Astrocyte (in vitro differentiated cells and primary cell): ENCODE measurements around the gene CDX1. TPM values are rescaled to one million over a fixed set of nuclear protein-coding genes. Genes with fewer than 3 reads are reported as not detected.
"Not testable (repeated sequence)": the region's sequence is repeated elsewhere in the genome, so short reads cannot be mapped to it uniquely, and the experiment has no call there.

Experiments
- DNase-seq: peaks from one replicate; pipeline ENCODE4 v3.0.0-alpha.2; 2010; ENCODE audit warnings: low read depth
- FAIRE-seq: peaks from 2 replicates; lab custom pipeline; 2011; peaks lifted over from hg19 to GRCh38; lab: Jason Lieb, UNC
- H2AFZ ChIP-seq: 2 replicates; pipeline ENCODE4 v1.6.0; 2012; ENCODE audit warnings: low read depth, low read length, inconsistent platforms
- H3K27ac ChIP-seq: 2 replicates; pipeline ENCODE4 v1.5.1; 2011; ENCODE audit warnings: low read depth, low read length, inconsistent platforms
- H3K27me3 ChIP-seq: 2 replicates; pipeline ENCODE4 v1.6.0; 2011; ENCODE audit warnings: low read length, inconsistent platforms; ENCODE audit not compliant: insufficient read depth
- H3K36me3 ChIP-seq: 2 replicates; pipeline ENCODE4 v1.5.1; 2011; ENCODE audit warnings: low read length, inconsistent platforms; ENCODE audit not compliant: insufficient read depth
- H3K4me1 ChIP-seq: 2 replicates; pipeline ENCODE4 v1.5.1; 2011; ENCODE audit warnings: low read length, inconsistent platforms; ENCODE audit not compliant: insufficient read depth
- H3K4me2 ChIP-seq: 2 replicates; pipeline ENCODE4 v1.6.0; 2012; ENCODE audit warnings: low read length, inconsistent platforms
- H3K4me3 ChIP-seq: 2 replicates; pipeline ENCODE4 v1.5.1; 2011; ENCODE audit warnings: low read depth, mild to moderate bottlenecking, low read length, inconsistent platforms; ENCODE audit not compliant: insufficient read depth
- H3K79me2 ChIP-seq: 2 replicates; pipeline ENCODE4 v1.6.0; 2012; ENCODE audit warnings: mild to moderate bottlenecking, low read length, inconsistent platforms; ENCODE audit not compliant: insufficient read depth
- H3K9ac ChIP-seq: 2 replicates; pipeline ENCODE4 v1.6.0; 2012; ENCODE audit warnings: mild to moderate bottlenecking, low read length, inconsistent platforms
- H3K9me3 ChIP-seq: 2 replicates; pipeline ENCODE4 v1.5.1; 2012; ENCODE audit warnings: low read depth, mild to moderate bottlenecking, low read length, inconsistent platforms; ENCODE audit not compliant: insufficient read depth
- H4K20me1 ChIP-seq: 2 replicates; pipeline ENCODE4 v1.6.0; 2012; ENCODE audit warnings: low read length, inconsistent platforms; ENCODE audit not compliant: insufficient read depth
- H3K27ac Mint-ChIP-seq: one replicate; pipeline ENCODE4 v1.8.0; 2021; ENCODE audit warnings: mild to moderate bottlenecking, mixed read lengths; ENCODE audit not compliant: unreplicated experiment
- H3K27me3 Mint-ChIP-seq: one replicate; pipeline ENCODE4 v1.8.0; 2021; ENCODE audit warnings: low read depth, mixed read lengths; ENCODE audit not compliant: unreplicated experiment
- H3K36me3 Mint-ChIP-seq: one replicate; pipeline ENCODE4 v1.8.0; 2021; ENCODE audit warnings: low read depth, mixed read lengths; ENCODE audit not compliant: unreplicated experiment
- H3K4me1 Mint-ChIP-seq: one replicate; pipeline ENCODE4 v1.8.0; 2021; ENCODE audit warnings: low read depth, mixed read lengths; ENCODE audit not compliant: unreplicated experiment
- H3K4me3 Mint-ChIP-seq: one replicate; pipeline ENCODE4 v1.8.0; 2021; ENCODE audit warnings: mild to moderate bottlenecking, moderate library complexity, mixed read lengths; ENCODE audit not compliant: unreplicated experiment
- H3K9me3 Mint-ChIP-seq: one replicate; pipeline ENCODE4 v1.8.0; 2021; ENCODE audit warnings: mild to moderate bottlenecking, mixed read lengths; ENCODE audit not compliant: unreplicated experiment
- EZH2 ChIP-seq: IDR thresholded peaks from 2 replicates; pipeline ENCODE4 v1.6.1; 2012; ENCODE audit warnings: mild to moderate bottlenecking, low read length, inconsistent platforms; ENCODE audit not compliant: insufficient read depth
- total RNA-seq: library from RNA; stranded (reverse); gene quantifications from 2 replicates; pipeline ENCODE4 v1.2.1, GENCODE V29; 2021
- TF ChIP-seq, protein P1 (sequence below): IDR thresholded peaks from 2 replicates; pipeline ENCODE4 v1.5.1; 2011; ENCODE audit warnings: low read depth, mild to moderate bottlenecking, inconsistent platforms, low read length, moderate library complexity; ENCODE audit not compliant: insufficient read depth

Gene CDX1
- total RNA-seq, 1 donor from 2014 or later, result not detected

DNA sequence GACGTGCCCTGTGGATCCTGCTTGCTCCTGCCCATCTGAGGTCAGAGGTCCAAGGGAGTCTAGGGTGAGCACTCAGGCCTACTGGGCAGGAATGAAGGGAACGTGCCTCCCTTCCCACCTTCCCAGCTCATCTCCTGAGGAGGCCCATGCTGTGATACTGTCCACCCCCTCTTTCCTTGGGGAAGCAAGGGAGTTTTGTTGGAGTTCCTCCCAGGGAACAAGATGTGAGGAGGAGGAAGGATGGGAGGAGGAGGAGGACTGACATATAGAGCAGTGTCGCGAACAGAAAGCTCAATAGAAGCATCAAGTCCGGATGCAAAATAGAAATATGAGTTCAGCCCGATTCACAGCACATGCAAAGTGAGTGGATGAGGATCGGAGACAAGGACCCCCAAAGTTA, 64.3 kb downstream of the CDX1 start:
- Histone ChIP-seq H4K20me1 (no peaks in the 10 kb centered on the region), H3K4me1 (no peaks in the 10 kb centered on the region), H3K9me3 (no peaks in the 10 kb centered on the region), H3K27ac (no peak overlapping the region), H3K79me2 (no peaks in the 10 kb centered on the region), H3K36me3 (no peaks in the 10 kb centered on the region), H3K4me3 (no peak overlapping the region), H3K4me2 (no peak overlapping the region), H2AFZ (no peak overlapping the region), H3K27me3 (no peaks in the 10 kb centered on the region), H3K9ac (no peak overlapping the region)
- FAIRE-seq, result no peak
- H3K36me3 Mint-ChIP-seq, result no peaks in the 10 kb centered on the region
- peaks cover 35% of the 10 kb centered on the region for H3K27me3 Mint-ChIP-seq
- H3K4me3 Mint-ChIP-seq, result no peak overlapping the region
- DNase-seq, result no peak
- H3K27ac Mint-ChIP-seq, result no peak overlapping the region
- H3K4me1 Mint-ChIP-seq, result no peaks in the 10 kb centered on the region
- no peaks in the 10 kb centered on the region for H3K9me3 Mint-ChIP-seq
- TF ChIP-seq, protein P1, sequence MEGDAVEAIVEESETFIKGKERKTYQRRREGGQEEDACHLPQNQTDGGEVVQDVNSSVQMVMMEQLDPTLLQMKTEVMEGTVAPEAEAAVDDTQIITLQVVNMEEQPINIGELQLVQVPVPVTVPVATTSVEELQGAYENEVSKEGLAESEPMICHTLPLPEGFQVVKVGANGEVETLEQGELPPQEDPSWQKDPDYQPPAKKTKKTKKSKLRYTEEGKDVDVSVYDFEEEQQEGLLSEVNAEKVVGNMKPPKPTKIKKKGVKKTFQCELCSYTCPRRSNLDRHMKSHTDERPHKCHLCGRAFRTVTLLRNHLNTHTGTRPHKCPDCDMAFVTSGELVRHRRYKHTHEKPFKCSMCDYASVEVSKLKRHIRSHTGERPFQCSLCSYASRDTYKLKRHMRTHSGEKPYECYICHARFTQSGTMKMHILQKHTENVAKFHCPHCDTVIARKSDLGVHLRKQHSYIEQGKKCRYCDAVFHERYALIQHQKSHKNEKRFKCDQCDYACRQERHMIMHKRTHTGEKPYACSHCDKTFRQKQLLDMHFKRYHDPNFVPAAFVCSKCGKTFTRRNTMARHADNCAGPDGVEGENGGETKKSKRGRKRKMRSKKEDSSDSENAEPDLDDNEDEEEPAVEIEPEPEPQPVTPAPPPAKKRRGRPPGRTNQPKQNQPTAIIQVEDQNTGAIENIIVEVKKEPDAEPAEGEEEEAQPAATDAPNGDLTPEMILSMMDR, result no peak
- no peak for TF ChIP-seq EZH2

DNA sequence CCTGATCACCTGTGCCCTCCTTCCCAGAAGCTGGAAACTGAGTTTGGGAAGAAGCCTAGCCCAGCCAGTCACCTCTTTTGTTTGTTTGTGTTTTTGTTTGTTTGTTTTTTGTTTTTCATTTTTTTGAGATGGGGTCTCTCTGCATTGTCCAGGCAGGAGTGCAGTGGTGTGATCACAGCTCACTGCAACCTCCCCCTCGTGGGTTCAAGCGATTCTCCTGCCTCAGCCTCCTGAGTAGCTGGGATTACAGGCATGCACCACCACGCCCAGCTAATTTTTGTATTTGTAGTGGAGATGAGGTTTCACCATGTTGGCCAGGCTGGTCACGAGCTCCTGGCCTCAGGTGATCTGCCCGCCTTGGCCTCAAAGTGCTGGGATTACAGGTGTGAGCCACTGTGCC, 67.1 kb downstream of the CDX1 start:
- not testable (repeated sequence) for H2AFZ ChIP-seq, H3K4me3 Mint-ChIP-seq, H3K9ac ChIP-seq, H3K9me3 Mint-ChIP-seq, H3K4me2 ChIP-seq, H3K79me2 ChIP-seq, H3K36me3 Mint-ChIP-seq, H3K27ac ChIP-seq, FAIRE-seq, H3K4me3 ChIP-seq, H4K20me1 ChIP-seq, H3K4me1 ChIP-seq, H3K27ac Mint-ChIP-seq, DNase-seq, H3K9me3 ChIP-seq, H3K36me3 ChIP-seq, H3K27me3 ChIP-seq, H3K4me1 Mint-ChIP-seq
- peaks cover 24% of the 10 kb centered on the region for H3K27me3 Mint-ChIP-seq

Other genes with a start within 250 kb of the CDX1 start
- 0.14 and 0.17 TPM in 2 replicates for gene PDE6A, start 222.0 kb upstream of the CDX1 start, total RNA-seq
- 19.8 and 25.2 TPM in 2 replicates for gene SLC26A2, start 206.0 kb upstream of the CDX1 start, total RNA-seq
- 5.5 and 6.2 TPM in 2 replicates for gene TIGD6, start 166.1 kb upstream of the CDX1 start, total RNA-seq
- gene HMGXB3, start 166.0 kb upstream of the CDX1 start, total RNA-seq, result 58.1 and 58.6 TPM in 2 replicates
- gene CSF1R, start 80.2 kb upstream of the CDX1 start, total RNA-seq, result 1.4 and 1.6 TPM in 2 replicates
- gene PDGFRB, start 10.9 kb upstream of the CDX1 start, total RNA-seq, result 78.8 and 96.6 TPM in 2 replicates
- gene SLC6A7, start 23.3 kb downstream of the CDX1 start, total RNA-seq, result not detected in 2 replicates
- gene CAMK2A, start 123.0 kb downstream of the CDX1 start, total RNA-seq, result 1.2 and 1.6 TPM in 2 replicates
- gene ARSI, start 136.1 kb downstream of the CDX1 start, total RNA-seq, result 21.4 and 23.0 TPM in 2 replicates
- gene TCOF1, start 190.9 kb downstream of the CDX1 start, total RNA-seq, result 36.1 and 47.5 TPM in 2 replicates
- gene CD74, start 246.1 kb downstream of the CDX1 start, total RNA-seq, result 9.1 and 15.7 TPM in 2 replicates